ENCODE measurements around the gene ZNF277. TPM values are rescaled to one million over a fixed set of nuclear protein-coding genes. Genes with fewer than 3 reads are reported as not detected.

ZNF277 gene
- total RNA-seq, 1 donor from 2014 or later: 19.0 TPM

- DNase-seq (ENCODE audit: low read depth): no peak
- TF ChIP-seq CTCF (conservative IDR thresholded peaks at IDR 0.05; ENCODE audit: low read depth, low read length): no peak
- H3K4me3 ChIP-seq (ENCODE audit: low read depth, low read length): no peak overlapping the region
These were observed 14.0 kb upstream of the ZNF277 start for GRCh38 chr7:112192236-112193154.

GRCh38 chr7:112193915-112194502 lies 12.5 kb upstream of the ZNF277 start:
- no peak overlapping the region for H3K4me3 ChIP-seq (ENCODE audit: low read depth, low read length)
- no peak for DNase-seq (ENCODE audit: low read depth)
- no peak for TF ChIP-seq CTCF (conservative IDR thresholded peaks at IDR 0.05; ENCODE audit: low read depth, low read length)

- no peak for DNase-seq (ENCODE audit: low read depth)
- no peak for TF ChIP-seq CTCF (conservative IDR thresholded peaks at IDR 0.05; ENCODE audit: low read depth, low read length)
- H3K4me3 ChIP-seq (ENCODE audit: low read depth, low read length): no peak overlapping the region
These were observed 10.8 kb upstream of the ZNF277 start for GRCh38 chr7:112195717-112196116.

GRCh38 chr7:112197322-112197721 lies 9.2 kb upstream of the ZNF277 start:
- no peak for TF ChIP-seq CTCF (conservative IDR thresholded peaks at IDR 0.05; ENCODE audit: low read depth, low read length)
- no peak for DNase-seq (ENCODE audit: low read depth)
- H3K4me3 ChIP-seq (ENCODE audit: low read depth, low read length): no peak overlapping the region

GRCh38 chr7:112199035-112199655 lies 7.3 kb upstream of the ZNF277 start:
- no peak for DNase-seq (ENCODE audit: low read depth)
- no peak overlapping the region for H3K4me3 ChIP-seq (ENCODE audit: low read depth, low read length)

GRCh38 chr7:112199672-112200071 lies 6.8 kb upstream of the ZNF277 start:
- DNase-seq (ENCODE audit: low read depth): no peak
- no peak overlapping the region for H3K4me3 ChIP-seq (ENCODE audit: low read depth, low read length)
- no peak for TF ChIP-seq CTCF (conservative IDR thresholded peaks at IDR 0.05; ENCODE audit: low read depth, low read length)

More at GRCh38 chr7:112199035-112199655, 7.3 kb upstream of the ZNF277 start:
- TF ChIP-seq CTCF (conservative IDR thresholded peaks at IDR 0.05; ENCODE audit: low read depth, low read length): no peak
